Fibroblast of gingiva (primary cell): ENCODE data around the gene XYLB.
"Not testable (repeated sequence)": the region's sequence is repeated elsewhere in the genome, so short reads cannot be mapped to it uniquely, and the experiment has no call there.

Source experiments
- DNase-seq: peaks from one replicate; pipeline ENCODE4 v3.0.0-alpha.2; 2011; ENCODE audit warnings: low read depth

Gene XYLB

DNA sequence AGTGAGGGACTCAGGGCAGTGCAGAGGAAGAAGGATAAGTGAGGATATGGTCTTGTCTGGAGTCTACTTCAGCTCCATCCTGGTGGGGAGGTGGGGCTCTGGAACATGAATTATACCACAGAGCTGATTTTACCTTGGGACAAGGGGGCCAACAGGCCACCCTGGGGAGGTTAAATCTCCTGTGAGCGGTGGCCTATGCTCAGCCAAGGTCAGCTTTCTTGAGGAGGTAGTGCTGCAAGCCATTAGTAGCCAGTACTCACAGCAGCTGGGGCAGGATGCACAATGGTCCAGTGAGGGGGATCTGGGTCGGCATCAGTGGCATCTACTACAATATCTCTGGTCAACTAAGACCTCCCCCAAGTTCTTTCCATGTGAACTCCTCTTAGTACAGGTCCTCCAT lies 49.7 kb downstream of the XYLB start:
- DNase-seq, result no peak

- no peak for DNase-seq
These were observed 50.3 kb downstream of the XYLB start for GRCh38 chr3:38396861-38397260.

DNA sequence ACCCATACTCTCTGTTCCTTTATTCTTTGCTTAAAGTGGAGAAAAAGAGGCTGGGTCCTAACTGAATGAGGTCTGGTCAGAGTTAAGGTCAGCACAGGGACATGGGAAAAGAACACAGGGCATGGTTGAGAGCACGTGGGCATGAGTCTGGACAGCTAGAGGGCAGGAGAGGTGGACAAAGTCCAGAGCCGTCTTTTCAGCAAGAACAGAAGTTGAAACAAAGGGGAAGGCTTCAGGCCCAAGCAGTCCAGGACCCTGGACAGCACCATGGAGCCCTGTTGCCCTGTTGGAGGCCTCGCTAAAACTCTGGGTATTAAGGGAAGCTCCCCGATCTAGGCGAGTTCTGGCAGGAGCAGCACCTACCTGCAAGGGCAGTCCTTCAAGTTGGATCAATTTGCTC lies 50.7 kb downstream of the XYLB start:
- DNase-seq, result no peak

DNA sequence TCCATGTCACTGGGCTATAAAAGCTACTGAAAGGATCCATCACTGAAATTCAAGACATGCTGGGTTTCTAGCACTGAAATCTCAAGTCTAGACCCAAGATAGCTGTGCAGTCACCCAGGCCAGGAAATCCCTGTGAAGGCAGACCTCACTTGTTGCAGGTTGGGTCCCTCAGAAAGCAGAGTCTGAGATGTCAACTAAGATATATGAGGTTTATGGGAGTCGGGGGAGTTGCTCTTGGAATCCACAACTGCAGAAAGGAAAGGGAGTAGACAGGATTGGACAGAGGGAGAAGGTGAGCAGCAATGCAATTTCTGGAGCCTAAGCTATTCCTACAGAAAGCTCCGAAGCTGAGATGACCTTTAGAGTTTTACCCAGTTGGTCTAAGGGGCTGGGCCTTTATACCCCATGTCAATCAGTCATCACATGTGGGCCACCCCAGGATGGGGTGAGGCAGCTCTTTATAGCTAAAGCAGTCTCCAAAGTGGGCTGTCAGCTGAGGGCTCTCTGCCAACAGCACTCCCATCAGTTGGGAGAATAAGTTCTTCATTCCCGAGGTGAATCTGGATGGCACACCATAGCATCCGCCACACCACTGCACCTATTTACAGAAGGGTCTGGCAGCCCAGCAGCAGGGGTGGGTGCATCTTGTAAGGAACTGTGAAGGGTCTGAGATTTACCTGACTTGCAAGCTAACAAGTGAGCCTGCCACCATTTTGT lies 54.8 kb downstream of the XYLB start:
- no peak for DNase-seq

DNA sequence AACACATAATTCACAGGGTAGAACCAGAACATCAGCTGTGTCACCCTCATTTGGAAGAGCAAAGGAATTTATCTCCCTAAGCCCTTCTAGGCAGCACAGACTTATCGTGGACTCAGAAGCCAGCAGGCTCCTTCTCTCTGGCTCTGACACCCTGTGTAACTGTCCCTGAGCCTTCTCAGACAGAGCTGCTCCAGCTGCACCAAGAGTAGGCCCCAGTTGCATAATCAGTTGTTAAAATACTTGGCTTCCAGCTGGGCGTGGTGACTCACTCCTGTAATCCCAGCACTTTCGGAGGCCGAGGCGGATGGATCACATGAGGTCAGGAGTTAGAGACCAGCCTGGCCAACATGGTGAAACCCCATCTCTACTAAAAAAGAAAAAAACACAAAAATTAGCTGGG lies 57.7 kb downstream of the XYLB start:
- DNase-seq, result peak; percentile 82

GRCh38 chr3:38411591-38411990 lies 65.0 kb downstream of the XYLB start:
- DNase-seq, result no peak

DNA sequence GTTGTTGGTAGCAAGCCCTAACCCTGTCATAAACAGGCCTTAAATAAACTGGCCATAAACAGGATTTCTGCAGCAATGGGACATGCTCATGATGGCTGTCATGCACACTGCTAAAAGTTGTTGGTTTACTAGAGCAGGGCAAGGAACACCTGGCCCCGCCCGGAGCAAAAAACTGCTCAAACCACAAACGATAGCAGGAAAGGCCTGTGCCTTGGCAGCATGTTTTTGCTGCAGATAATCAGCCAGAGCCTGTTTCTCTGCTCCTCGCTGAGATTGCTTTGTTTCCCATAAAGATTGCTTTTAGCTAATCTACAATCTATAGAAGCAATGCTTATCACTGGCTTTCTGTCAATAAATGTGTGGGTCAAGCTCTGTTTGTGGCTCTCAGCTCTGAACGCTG lies 74.2 kb downstream of the XYLB start:
- not testable (repeated sequence) for DNase-seq

GRCh38 chr3:38421679-38422336 lies 75.2 kb downstream of the XYLB start:
- DNase-seq, result no peak

DNA sequence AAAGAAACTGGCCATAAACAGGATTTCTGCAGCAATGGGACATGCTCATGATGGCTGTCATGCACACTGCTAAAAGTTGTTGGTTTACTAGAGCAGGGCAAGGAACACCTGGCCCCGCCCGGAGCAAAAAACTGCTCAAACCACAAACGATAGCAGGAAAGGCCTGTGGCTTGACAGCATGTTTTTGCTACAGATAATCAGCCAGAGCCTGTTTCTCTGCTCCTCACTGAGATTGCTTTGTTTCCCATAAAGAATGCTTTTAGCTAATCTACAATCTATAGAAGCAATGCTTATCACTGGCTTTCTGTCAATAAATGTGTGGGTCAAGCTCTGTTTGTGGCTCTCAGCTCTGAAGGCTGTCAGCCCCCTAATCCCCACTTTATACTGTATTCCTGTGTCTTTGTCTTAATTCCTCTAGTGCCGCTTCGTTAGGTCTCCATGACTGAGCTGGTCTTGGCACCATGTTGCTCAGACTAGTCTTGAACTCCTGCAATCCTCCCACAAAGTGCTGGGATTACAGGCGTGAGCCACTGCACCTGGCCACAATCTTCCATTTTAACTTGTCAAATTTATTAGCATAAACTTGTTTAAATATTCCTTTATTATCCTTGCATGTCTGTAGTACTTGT lies 80.3 kb downstream of the XYLB start:
- not testable (repeated sequence) for DNase-seq

GRCh38 chr3:38432871-38433658 lies 86.5 kb downstream of the XYLB start:
- DNase-seq, result not testable (repeated sequence)

DNA sequence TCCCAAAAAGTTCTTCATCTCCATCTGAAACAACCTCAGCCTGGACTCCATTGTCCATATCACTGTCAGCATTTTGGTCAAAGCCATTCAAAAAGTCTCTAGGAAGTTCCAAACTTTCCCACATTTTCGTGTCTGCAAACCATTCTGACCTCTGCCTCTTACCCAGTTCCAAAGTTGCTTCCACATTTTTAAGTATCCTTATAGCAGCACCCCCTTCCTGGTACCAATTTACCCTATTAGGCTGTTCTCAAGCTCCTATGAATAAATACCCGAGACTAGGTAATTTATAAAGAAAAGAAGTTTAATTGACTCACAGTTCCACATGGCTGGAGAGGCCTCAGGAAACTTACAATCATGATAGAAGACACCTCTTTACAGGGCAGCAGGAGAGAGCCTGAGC lies 87.1 kb downstream of the XYLB start:
- DNase-seq, result not testable (repeated sequence)

- not testable (repeated sequence) for DNase-seq
These were observed 92.0 kb downstream of the XYLB start for GRCh38 chr3:38438436-38439069.

DNA sequence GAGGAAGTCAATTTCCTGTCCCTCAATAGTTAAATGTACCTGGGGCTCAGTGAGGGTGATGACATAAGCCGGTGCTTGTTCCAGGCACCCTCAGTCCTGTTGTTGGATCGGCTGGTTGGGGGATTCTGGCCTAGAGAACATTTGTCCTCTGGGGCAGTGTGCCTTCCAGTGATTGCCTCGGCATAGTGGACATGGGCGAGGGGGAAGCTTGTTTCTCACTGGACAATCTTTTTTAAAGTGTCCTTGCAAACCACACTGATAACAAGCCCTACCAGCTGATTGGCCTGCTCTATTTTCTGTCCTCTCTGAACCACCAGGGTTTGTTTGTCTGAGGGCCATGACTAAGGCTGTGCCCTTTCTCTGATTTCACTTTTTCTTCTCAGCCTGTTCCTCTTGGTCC lies 96.6 kb downstream of the XYLB start:
- not testable (repeated sequence) for DNase-seq

DNA sequence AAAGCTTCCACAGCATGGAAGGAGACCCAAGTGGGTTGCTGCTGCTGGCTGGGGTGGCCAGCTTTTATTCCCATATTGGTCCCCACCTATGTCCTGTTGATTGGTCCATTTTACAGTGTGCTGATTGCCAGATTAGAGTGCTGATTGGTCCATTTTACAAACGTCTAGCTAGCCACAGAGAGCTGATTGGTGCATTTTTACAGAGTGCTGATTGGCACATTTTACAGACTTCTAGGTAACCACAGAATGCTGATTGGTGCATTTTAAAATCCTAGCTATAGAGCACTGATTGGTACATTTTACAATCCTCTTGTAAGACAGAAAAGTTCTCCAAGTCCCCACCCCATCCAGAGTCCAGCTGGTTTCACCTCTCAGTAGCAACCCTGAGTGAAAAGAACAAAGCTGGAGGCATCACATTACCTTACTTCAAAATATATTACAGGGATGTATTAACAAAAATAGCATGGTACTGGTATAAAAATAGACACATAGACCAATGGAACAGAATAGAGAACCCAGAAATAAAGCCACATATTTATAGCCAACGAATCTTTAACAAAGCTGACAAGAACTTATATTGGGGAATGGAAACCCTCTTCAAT lies 99.6 kb downstream of the XYLB start:
- no peak for DNase-seq

DNA sequence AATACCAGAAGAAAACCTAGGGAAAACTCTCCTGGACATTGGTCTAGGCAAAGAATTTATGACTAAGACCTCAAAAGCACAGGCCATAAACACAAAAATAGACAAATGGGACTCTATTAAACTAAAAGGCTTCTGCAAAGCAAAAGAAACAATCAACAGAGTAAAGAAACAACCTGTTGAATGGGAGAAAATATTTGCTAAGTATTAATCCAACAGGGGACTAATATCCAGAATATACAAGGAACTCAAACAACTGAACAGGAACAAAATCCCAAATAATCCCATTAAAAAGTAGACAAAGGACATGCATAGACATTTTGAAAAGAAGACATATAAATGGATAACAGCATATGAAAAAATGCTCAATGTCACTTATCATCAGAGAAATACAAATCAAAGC lies 100.2 kb downstream of the XYLB start:
- no peak for DNase-seq

DNA sequence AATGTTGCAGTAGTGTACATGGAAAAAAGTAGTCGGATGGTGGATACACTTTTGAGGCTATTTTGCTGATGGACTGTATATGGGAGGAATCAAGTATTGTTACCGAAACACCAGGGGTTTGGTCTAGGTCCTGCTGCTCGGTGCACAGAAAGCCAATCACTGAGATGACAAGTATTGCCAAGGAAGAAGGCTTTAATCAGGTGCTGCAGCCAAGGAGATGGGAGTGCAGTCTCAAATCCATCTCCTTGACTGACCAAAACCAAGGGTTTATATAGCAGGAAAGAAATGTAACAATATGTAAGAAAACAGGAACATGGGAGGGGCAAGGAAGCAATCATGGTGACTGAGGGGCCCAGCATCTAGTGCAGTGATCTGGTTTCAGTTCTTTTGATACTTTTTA lies 104.3 kb downstream of the XYLB start:
- DNase-seq, result no peak

GRCh38 chr3:38453075-38453912 lies 106.7 kb downstream of the XYLB start, which contains the start of gene ACVR2B:
ACVR2B (plus strand) TSS chr3:38453890; CDS start chr3:38454323, 433 bp downstream.
- DNase-seq, result peak; percentile 66

- no peak for DNase-seq
These were observed 107.3 kb downstream of the XYLB start for GRCh38 chr3:38453913-38454177.

DNA sequence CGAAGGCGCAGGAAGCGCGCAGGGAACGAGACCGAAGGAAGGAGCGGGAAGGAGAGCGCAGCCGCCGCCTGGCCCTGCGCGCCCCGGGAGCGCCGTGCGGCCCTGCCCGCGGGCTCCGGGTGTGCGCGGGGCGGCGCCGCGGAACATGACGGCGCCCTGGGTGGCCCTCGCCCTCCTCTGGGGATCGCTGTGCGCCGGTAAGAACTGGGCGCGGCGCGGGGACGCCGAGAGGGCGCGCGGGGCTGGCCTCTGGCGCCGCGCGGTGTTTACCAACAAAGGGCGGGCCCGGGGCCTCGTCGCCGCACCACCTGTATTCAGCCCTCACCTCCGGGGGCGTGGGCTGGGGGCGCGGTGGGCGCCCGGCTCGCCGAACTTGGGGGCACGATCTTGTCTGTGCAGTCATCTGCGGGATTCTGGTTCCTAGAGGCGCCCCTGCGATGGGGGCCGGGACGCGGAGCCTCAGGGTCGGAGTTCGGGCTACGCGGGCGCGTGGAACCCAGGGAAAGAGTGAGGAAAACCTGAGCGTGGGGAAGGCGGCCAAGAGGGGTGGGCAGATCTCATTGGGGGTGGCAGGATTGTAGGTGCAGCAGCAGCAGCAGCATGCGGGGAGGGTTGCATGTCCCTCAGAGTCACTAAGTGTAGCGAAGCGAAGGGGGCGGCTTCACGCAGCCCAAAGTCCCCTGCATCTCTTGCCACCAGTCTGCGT lies 107.7 kb downstream of the XYLB start:
- peak; percentile 21 for DNase-seq
